ENCODE measurements around the gene NDST3. TPM values are rescaled to one million over a fixed set of nuclear protein-coding genes. Genes with fewer than 3 reads are reported as not detected.

The NDST3 gene
- total and polyA plus RNA-seq, 2 of the 13 experiments (the other 11 are each of a cell fraction or from before 2014, with no cell fraction given), result not detected

- no peak for TF ChIP-seq TCF12 (IDR thresholded peaks at IDR 0.05)
- no peak for TF ChIP-seq TCF12 (CRISPR knock-in tag; IDR thresholded peaks at IDR 0.05)
- no peak for TF ChIP-seq SRSF9 (IDR thresholded peaks at IDR 0.05; ENCODE audit: borderline replicate concordance, insufficient read depth, low read depth, low read length, poor library complexity, severe bottlenecking)
- TF ChIP-seq NCOA2 (CRISPR knock-in tag; IDR thresholded peaks at IDR 0.05), result no peak
- TF ChIP-seq ZFAT (CRISPR knock-in tag; conservative IDR thresholded peaks at IDR 0.05), result no peak
Measured at GRCh38 chr4:118307643-118308042, 273.4 kb downstream of the NDST3 start (continued).

Small RNA genes lying within 50 kb of the gene (small RNA-seq; reads per million reads assigned to genes)
- 0 reads per million in 3 experiments for gene SNORA24 (ENCODE audit: insufficient read depth in 2 of 3, insufficient read length in 3 of 3, low read depth in 2 of 3, low replicate concordance in 1 of 3)
